K562 (cell line): Measurements from ENCODE around the gene CNOT6. TPM values are rescaled to one million over a fixed set of nuclear protein-coding genes. Genes with fewer than 3 reads are reported as not detected.

ENCODE experiments used
- E2F6 ChIP-seq, 2 experiments: IDR thresholded peaks; 2 replicates each; pipeline ENCODE4 v1.6.1; 2011; ENCODE audit warnings: borderline replicate concordance in 1 of 2, control low read depth in 1 of 2, low read depth in 1 of 2, low read length in 1 of 2, mild to moderate bottlenecking in 1 of 2, mixed read lengths in 1 of 2, moderate library complexity in 1 of 2; ENCODE audit not compliant: insufficient read depth in 1 of 2, insufficient read length in 1 of 2, poor library complexity in 1 of 2, severe bottlenecking in 1 of 2; ENCODE audit errors: extremely low read depth in 1 of 2
- HDAC2 ChIP-seq: fragments of 450-650 bp; IDR thresholded peaks from 2 replicates; pipeline ENCODE4 v1.6.1; 2016; ENCODE audit warnings: mild to moderate bottlenecking
- HMG20A ChIP-seq: fragments of 450-650 bp; formaldehyde crosslinking; conservative IDR thresholded peaks from 2 replicates; pipeline ENCODE4 v1.4.0; 2020; ENCODE audit warnings: mild to moderate bottlenecking, mixed read lengths
- JUND ChIP-seq, 2 experiments: IDR thresholded peaks; 2 replicates in 1 of 2; 3 replicates in 1 of 2; pipeline ENCODE4 v1.6.1; 2011; ENCODE audit warnings: borderline replicate concordance in 2 of 2, low read depth in 2 of 2, low read length in 2 of 2, improper control_type of control experiment in 1 of 2, missing biosample characterization in 1 of 2, missing genetic modification characterization in 1 of 2, missing genetic modification reagents in 1 of 2
- MGA ChIP-seq: fragments of 450-650 bp; IDR thresholded peaks from 2 replicates; pipeline ENCODE4 v1.6.1; 2016; ENCODE audit warnings: mild to moderate bottlenecking, moderate library complexity
- POLR2A ChIP-seq: fragments of 450-650 bp; conservative IDR thresholded peaks from 2 replicates; pipeline ENCODE4 v1.6.1; 2016
- SAP30 ChIP-seq: fragments of 200-600 bp; sonication (generic); IDR thresholded peaks from 2 replicates; pipeline ENCODE4 v1.6.1; 2012; ENCODE audit warnings: borderline replicate concordance, low read depth, mild to moderate bottlenecking, moderate library complexity, low read length, control low read depth, inconsistent platforms; ENCODE audit not compliant: insufficient read depth, poor library complexity, severe bottlenecking
- ZBTB5 ChIP-seq: fragments of 450-650 bp; IDR thresholded peaks from 2 replicates; pipeline ENCODE4 v1.6.1; 2017; ENCODE audit warnings: antibody characterized with exemption
- ZNF197 ChIP-seq: fragments of 200-800 bp; sonication (Bioruptor generic); IDR thresholded peaks from 2 replicates; pipeline ENCODE4 v1.6.1; 2016; ENCODE audit warnings: low read depth, missing genetic modification characterization, missing compliant biosample characterization
- ZNF224 ChIP-seq: sonication (generic); formaldehyde crosslinking; IDR thresholded peaks from 2 replicates; pipeline ENCODE4 v1.8.0; 2022; ENCODE audit warnings: mild to moderate bottlenecking, missing genetic modification reagents
- ZNF384 ChIP-seq: IDR thresholded peaks from 2 replicates; pipeline ENCODE4 v1.6.1; 2012; ENCODE audit warnings: low read depth, low read length, improper control_type of control experiment
- polyA plus RNA-seq, 8 experiments: library from polyadenylated mRNA; depleted of rRNA in 4 of 8; stranded (reverse) in 5 of 8; unstranded in 3 of 8; fragments of >200 nt; fragmentation: Nextera tagmentation in 2 of 8; fragmentation: Illumina TruSeq in 1 of 8; extraction: Ambion mirVana in 2 of 8; extraction: Trizol in 1 of 8; gene quantifications; 2 replicates each; pipeline versions ENCODE4 v1.2.1 to v1.2.3, GENCODE V29; 2011 to 2014; ENCODE audit warnings: inconsistent platforms in 1 of 8, missing spikeins in 1 of 8
- total RNA-seq, 7 experiments: library from RNA; depleted of rRNA in 6 of 7; stranded (reverse); fragments of >200 nt in 6 of 7; fragmentation: Illumina TruSeq in 2 of 7; extraction: Trizol in 2 of 7; gene quantifications; 2 replicates each; pipeline versions ENCODE4 v1.2.1 to v1.2.3, GENCODE V29; 2011 to 2021; ENCODE audit warnings: low replicate concordance in 1 of 7

Gene CNOT6
- total and polyA plus RNA-seq, 9 of the 15 experiments (the other 6 are each of a cell fraction or from before 2014, with no cell fraction given), result 4.9 to 32.4 (median 14.0) TPM

- TF ChIP-seq HDAC2 (no peak), MGA (peak; percentile 89), SAP30 (no peak), ZNF384 (no peak), ZBTB5 (no peak), POLR2A (no peak), HMG20A (no peak), ZNF224 (CRISPR knock-in tag) (no peak), JUND (IDR thresholded peaks at IDR 0.05; ENCODE audit: borderline replicate concordance, low read depth, low read length) (no peak), JUND (tag; IDR thresholded peaks at IDR 0.05; ENCODE audit: borderline replicate concordance, low read depth, low read length) (no peak), ZNF197 (CRISPR knock-in tag) (no peak), E2F6 (IDR thresholded peaks at IDR 0.05; ENCODE audit: borderline replicate concordance in 1 of 2, extremely low read depth in 1 of 2, insufficient read depth in 1 of 2, insufficient read length in 1 of 2, low read depth in 1 of 2, low read length in 1 of 2, poor library complexity in 1 of 2, severe bottlenecking in 1 of 2) (peak; percentile 55 to 56)
Measured at GRCh38 chr5:180608572-180609310, 114.6 kb downstream of the CNOT6 start (continued).
